Transverse colon (tissue), 4 donors: Measurements from ENCODE around the gene DAB2IP. TPM values are rescaled to one million over a fixed set of nuclear protein-coding genes. Genes with fewer than 3 reads are reported as not detected.

Experiments
- DNase-seq: peaks from one replicate; pipeline ENCODE4 v3.0.0-alpha.2; 2019
- H3K27ac ChIP-seq, 4 donors: fragments of 200-600 bp; sonication (generic); 2 replicates each; pipeline ENCODE4 v1.5.1; 2016 to 2018; ENCODE audit warnings: inconsistent platforms in 4 of 4
- H3K27me3 ChIP-seq: fragments of 200-600 bp; sonication (generic); 2 replicates; pipeline ENCODE4 v1.5.1; 2017; ENCODE audit warnings: inconsistent platforms
- H3K36me3 ChIP-seq, 4 donors: fragments of 200-600 bp; sonication (generic); 2 replicates each; pipeline ENCODE4 v1.5.1; 2017 to 2019; ENCODE audit warnings: inconsistent platforms in 4 of 4
- H3K4me1 ChIP-seq, 4 donors: fragments of 200-600 bp; sonication (generic); 2 replicates each; pipeline ENCODE4 v1.5.1; 2017 to 2020; ENCODE audit warnings: inconsistent platforms in 4 of 4
- H3K4me3 ChIP-seq, 4 donors: fragments of 200-600 bp; sonication (generic); 1 replicate in 1 of 4; 2 replicates in 3 of 4; pipeline versions ENCODE4 v1.5.1 to v1.6.1; 2017 to 2019; ENCODE audit warnings: inconsistent platforms in 4 of 4
- H3K9me3 ChIP-seq, 2 donors: fragments of 200-600 bp; sonication (generic); 2 replicates each; pipeline ENCODE4 v1.5.1; 2017 to 2019; ENCODE audit warnings: inconsistent platforms in 2 of 2
- EP300 ChIP-seq: sonication (generic); formaldehyde crosslinking; IDR thresholded peaks from one replicate; pipeline ENCODE4 v1.6.1; 2017; ENCODE audit warnings: antibody characterized with exemption, low read depth
- POLR2A ChIP-seq: fragments of 450-650 bp; IDR thresholded peaks from one replicate; pipeline ENCODE4 v1.6.1; 2016; ENCODE audit warnings: antibody characterized with exemption, mild to moderate bottlenecking, moderate library complexity
- POLR2AphosphoS5 ChIP-seq, 3 donors: sonication (generic); formaldehyde crosslinking; IDR thresholded peaks; one replicate each; pipeline ENCODE4 v1.6.1; 2016; ENCODE audit warnings: antibody characterized with exemption in 3 of 3
- WGBS, 2 donors: methylation state at CpG; one replicate each; pipeline ENCODE4 v1.1.5; 2018; ENCODE audit warnings: low coverage in 1 of 2; 5-methylcytosine and 5-hydroxymethylcytosine counted together
- in situ Hi-C, 4 donors: fragments of 200-750 bp; cut with MboI; loops; one replicate each; pipeline versions ENCODE4 v1.15.0 to v1.15.1; 2017; ENCODE audit warnings: low sequenced_read_pairs in 3 of 4, low pct_ligation_motif_present in 1 of 4, low pct_unique_long_range_greater_than_20kb in 1 of 4
- intact Hi-C: fragments of 100-400 bp; cut with DNase I; formaldehyde crosslinking; loops from one replicate; pipeline ENCODE4 v1.15.1; 2023; ENCODE audit warnings: low total_unique reads
- total RNA-seq, 4 donors: library from RNA; depleted of rRNA; stranded (reverse); fragments of >200 nt; gene quantifications; one replicate each; pipeline ENCODE4 v1.1.0, GENCODE V29; 2016
- TF ChIP-seq, protein P1 (sequence below), 5 experiments: fragments of 200-600 bp in 3 of 5; fragments of 450-650 bp in 2 of 5; sonication (generic) in 3 of 5; IDR thresholded peaks; 1 replicate in 2 of 5; 2 replicates in 3 of 5; pipeline ENCODE4 v1.5.1; 2016 to 2017; ENCODE audit warnings: antibody characterized with exemption in 5 of 5, inconsistent platforms in 3 of 5, mild to moderate bottlenecking in 2 of 5, moderate library complexity in 1 of 5

The DAB2IP gene
- total RNA-seq, 4 donors from 2014 or later = 84.2 to 159 (median 90.7) TPM

DNA sequence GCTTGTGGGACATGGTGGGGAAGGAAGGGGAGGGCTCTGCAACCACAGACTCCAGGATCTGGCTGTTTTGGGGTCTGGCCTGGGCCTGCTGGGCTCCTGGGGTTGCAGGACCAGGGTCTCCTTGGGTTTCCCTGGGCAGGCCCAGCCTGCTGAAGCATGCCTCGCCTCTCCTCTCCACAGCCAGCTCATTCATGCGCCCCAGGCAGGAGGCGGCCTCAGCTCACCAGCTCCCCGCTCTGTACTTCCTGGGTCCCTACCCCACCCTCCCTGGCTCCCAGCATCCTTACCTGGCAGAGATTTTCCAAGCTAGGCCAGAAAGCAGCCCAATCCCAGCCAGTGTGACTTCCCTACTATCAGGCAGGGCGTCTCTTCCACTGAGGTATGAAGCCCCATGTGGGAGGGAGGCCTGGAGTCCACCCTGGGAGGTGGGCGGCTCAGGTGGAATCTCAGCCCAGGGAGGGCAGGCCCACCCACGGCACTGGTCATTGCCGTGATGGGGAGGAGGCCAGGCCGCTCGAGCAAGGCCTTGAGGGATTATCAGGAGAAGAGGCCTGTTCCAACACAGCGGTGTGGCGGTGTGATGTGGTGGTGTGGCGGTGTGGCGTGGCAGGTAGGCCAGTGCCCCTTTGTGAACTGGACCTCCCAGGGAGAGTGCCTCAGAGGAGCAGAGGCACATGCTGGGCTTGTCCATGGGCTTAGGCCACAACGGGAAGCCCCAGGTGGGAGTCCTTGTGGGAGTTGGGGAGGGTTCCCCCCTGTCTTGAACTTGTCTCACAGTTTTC is 103.4 kb downstream of the DAB2IP start:
- no peak for DNase-seq
- Histone ChIP-seq H3K4me3 (no peak overlapping the region), H3K4me1 (peaks cover 4 to 32% (median 29%) of the 10 kb centered on the region in 4 donors), H3K27ac (no peak overlapping the region), H3K27me3 (no peaks in the 10 kb centered on the region), H3K9me3 (no peaks in the 10 kb centered on the region), H3K36me3 (peaks cover 0 to 4% (median under 1%) of the 10 kb centered on the region in 4 donors)
- TF ChIP-seq POLR2A = no peak
- no peak for TF ChIP-seq EP300
- no peak for TF ChIP-seq POLR2AphosphoS5 (IDR thresholded peaks at IDR 0.05)
- TF ChIP-seq, protein P1, sequence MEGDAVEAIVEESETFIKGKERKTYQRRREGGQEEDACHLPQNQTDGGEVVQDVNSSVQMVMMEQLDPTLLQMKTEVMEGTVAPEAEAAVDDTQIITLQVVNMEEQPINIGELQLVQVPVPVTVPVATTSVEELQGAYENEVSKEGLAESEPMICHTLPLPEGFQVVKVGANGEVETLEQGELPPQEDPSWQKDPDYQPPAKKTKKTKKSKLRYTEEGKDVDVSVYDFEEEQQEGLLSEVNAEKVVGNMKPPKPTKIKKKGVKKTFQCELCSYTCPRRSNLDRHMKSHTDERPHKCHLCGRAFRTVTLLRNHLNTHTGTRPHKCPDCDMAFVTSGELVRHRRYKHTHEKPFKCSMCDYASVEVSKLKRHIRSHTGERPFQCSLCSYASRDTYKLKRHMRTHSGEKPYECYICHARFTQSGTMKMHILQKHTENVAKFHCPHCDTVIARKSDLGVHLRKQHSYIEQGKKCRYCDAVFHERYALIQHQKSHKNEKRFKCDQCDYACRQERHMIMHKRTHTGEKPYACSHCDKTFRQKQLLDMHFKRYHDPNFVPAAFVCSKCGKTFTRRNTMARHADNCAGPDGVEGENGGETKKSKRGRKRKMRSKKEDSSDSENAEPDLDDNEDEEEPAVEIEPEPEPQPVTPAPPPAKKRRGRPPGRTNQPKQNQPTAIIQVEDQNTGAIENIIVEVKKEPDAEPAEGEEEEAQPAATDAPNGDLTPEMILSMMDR (IDR thresholded peaks at IDR 0.05) = no peak
- 91% methylated on average over 14 of the region's 15 CpGs; no CpG with 5 or more reads in 1 of the 2 donors for WGBS, 2 donors
- intact Hi-C loops = no loop called here
- in situ Hi-C loops = no loop called here

DNA sequence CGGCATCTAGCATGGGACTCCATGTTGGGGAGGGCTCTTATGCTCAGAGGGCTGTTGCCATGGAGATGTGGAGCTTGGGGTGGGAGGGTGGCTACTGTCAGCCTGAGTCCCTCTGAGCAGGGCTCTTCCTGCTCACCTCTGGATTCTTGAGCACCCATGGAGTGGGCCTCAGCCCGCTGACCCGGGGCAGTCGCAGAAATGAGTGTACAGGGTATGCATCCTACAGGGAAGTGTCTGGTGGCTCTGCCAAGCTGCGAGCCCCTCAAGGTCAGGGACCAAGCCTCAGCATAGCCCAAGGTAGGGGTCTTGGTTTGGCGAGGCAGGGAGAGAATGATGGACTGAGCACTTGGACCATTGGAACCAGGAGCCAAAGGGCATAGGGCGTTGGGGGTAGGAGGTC is 104.1 kb downstream of the DAB2IP start:
- H3K27ac ChIP-seq = no peak overlapping the region
- WGBS, 2 donors = 84% methylated on average over 7 of the region's 7 CpGs; no CpG with 5 or more reads in 1 of the 2 donors
- in situ Hi-C loops = no loop called here

DNA sequence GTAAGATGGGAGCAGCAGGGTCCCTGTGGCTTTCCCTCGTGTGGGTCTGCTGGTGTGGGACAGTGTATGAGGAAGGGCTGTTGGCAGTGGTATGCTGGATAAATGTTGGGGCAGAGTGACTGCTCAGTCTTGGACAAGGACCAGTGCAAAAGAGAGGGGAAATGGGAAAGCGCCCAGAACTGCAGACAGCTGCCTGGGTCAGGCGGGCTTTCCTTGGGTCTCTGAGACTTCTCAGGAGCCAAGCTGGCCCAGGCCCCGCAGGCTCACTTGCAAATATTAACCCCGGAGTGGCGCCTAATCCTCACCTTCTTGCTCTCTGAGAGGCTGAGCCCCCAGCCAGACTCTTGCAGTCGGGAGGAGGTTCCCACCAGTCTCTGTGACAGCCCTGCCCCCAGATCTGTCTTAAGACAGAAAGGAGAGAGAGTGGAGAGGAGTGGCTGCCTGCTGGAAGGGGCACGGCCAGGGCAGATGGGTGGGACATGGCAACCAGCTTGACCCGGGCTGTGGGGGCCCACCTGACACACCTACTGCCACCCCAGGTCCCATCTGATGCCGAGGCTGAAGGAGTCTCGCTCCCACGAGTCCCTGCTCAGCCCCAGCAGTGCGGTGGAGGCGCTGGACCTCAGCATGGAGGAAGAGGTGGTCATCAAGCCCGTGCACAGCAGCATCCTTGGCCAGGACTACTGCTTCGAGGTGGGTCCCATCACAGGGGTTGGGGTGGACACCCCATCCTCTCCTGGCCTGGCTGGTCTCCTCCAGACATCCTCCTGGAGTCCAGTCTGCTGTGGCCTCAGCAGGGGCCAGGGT is 105.2 kb downstream of the DAB2IP start:
- DNase-seq = no peak
- H3K4me3 ChIP-seq = no peak overlapping the region
- H3K9me3 ChIP-seq = no peaks in the 10 kb centered on the region
- WGBS, 2 donors = 67% methylated on average over 16 of the region's 16 CpGs; no CpG with 5 or more reads in 1 of the 2 donors
- H3K27me3 ChIP-seq = no peaks in the 10 kb centered on the region
- TF ChIP-seq POLR2AphosphoS5 (IDR thresholded peaks at IDR 0.05) (no peak), EP300 (no peak), POLR2A (no peak)
- TF ChIP-seq, protein P1 (IDR thresholded peaks at IDR 0.05) = no peak
- H3K4me1 ChIP-seq = peaks cover 4 to 28% (median 15%) of the 10 kb centered on the region in 4 donors
- no peak overlapping the region for H3K27ac ChIP-seq
- peaks cover 0 to 12% (median 5%) of the 10 kb centered on the region in 4 donors for H3K36me3 ChIP-seq
- intact Hi-C loops (no loop called here), in situ Hi-C loops (no loop called here)

More for the DNA sequence above, 104.1 kb downstream of the DAB2IP start:
- no peak for DNase-seq
- Histone ChIP-seq H3K9me3 (no peaks in the 10 kb centered on the region), H3K4me3 (no peak overlapping the region), H3K36me3 (peaks cover 0 to 11% (median 4%) of the 10 kb centered on the region in 4 donors), H3K4me1 (peaks cover 4 to 32% (median 23%) of the 10 kb centered on the region in 4 donors), H3K27me3 (no peaks in the 10 kb centered on the region)
- intact Hi-C loops = no loop called here
- TF ChIP-seq POLR2AphosphoS5 (IDR thresholded peaks at IDR 0.05) = no peak
- TF ChIP-seq, protein P1 (IDR thresholded peaks at IDR 0.05) = no peak
- TF ChIP-seq EP300 = no peak
- no peak for TF ChIP-seq POLR2A

GRCh38 chr9:121757281-121757585 is 105.8 kb downstream of the DAB2IP start:
- H3K36me3 ChIP-seq = peaks cover 0 to 12% (median 5%) of the 10 kb centered on the region in 4 donors
- in situ Hi-C loops = no loop called here

More at GRCh38 chr9:121757281-121757585, 105.8 kb downstream of the DAB2IP start:
- DNase-seq = no peak
- no peak overlapping the region for H3K27ac ChIP-seq
- intact Hi-C loops = no loop called here
- no peak overlapping the region for H3K4me3 ChIP-seq
- peaks cover 4 to 23% (median 10%) of the 10 kb centered on the region in 4 donors for H3K4me1 ChIP-seq
- H3K27me3 ChIP-seq = no peaks in the 10 kb centered on the region
- no peak for TF ChIP-seq EP300
- TF ChIP-seq, protein P1 (IDR thresholded peaks at IDR 0.05) = no peak
- TF ChIP-seq POLR2AphosphoS5 (IDR thresholded peaks at IDR 0.05) = no peak
- no peak for TF ChIP-seq POLR2A
- H3K9me3 ChIP-seq = no peaks in the 10 kb centered on the region
- WGBS, 2 donors = 92% methylated on average over 1 of the region's 1 CpG; no CpG with 5 or more reads in 1 of the 2 donors
